ENCODE data around the gene LDAH. TPM values are rescaled to one million over a fixed set of nuclear protein-coding genes. Genes with fewer than 3 reads are reported as not detected.

The LDAH gene
- total RNA-seq, 1 experiment from 2014 or later: 17.2 TPM

DNA sequence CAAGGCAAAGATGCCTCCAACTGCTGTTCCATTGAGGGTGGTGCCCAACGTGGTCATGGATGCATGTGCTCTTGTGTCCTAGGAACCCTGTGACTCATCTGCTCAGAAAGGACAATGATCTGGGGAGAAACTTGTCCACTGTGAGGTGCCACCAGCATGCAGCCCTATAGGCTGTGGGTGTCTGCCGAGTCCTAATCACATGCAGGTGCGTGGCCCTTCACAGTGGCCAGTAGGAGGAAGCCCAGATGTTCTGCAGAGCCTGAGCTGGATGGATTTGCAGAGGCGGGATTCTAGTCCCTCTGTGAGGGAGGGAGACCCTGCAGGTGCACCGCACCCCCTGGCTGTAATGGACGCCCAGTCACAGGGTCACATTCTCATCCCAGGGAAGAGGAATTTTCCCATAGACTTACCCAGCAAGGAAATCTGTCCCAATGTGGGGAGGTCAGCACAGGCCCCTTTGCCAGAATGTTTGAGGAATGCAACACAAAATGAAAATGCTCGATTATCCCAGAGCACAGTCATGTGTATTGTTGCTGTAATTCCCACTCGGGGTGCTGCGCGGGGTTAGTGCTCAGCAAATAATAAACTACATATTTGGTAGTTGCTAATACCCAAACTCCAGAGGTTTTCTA lies 142.0 kb downstream of the LDAH start:
- no peaks in the 10 kb centered on the region for H3K36me3 ChIP-seq (ENCODE audit: control insufficient read depth, insufficient read depth, low read length)
- intact Hi-C loops (cut with micrococcal nuclease; ENCODE audit: unreplicated experiment) (no loop called here), in situ Hi-C loops (cut with HindIII; ENCODE audit: low pct_unique_long_range_greater_than_20kb, low sequenced_read_pairs) (no loop called here)
- no peak overlapping the region for H3K27ac ChIP-seq (ENCODE audit: low read length)
- no TSS peak for BruUV-seq (replicated peaks)
- H3K4me3 ChIP-seq (ENCODE audit: low read depth in 2 of 2, low read length in 2 of 2): no peak overlapping the region
- POLR2A ChIA-PET: no interaction called here
- H3K9me3 ChIP-seq (ENCODE audit: control insufficient read depth, insufficient read depth, low read depth, low read length): no peaks in the 10 kb centered on the region
- CTCF ChIA-PET: no interaction called here
- ATAC-seq: no peak
- TF ChIP-seq, protein P1, sequence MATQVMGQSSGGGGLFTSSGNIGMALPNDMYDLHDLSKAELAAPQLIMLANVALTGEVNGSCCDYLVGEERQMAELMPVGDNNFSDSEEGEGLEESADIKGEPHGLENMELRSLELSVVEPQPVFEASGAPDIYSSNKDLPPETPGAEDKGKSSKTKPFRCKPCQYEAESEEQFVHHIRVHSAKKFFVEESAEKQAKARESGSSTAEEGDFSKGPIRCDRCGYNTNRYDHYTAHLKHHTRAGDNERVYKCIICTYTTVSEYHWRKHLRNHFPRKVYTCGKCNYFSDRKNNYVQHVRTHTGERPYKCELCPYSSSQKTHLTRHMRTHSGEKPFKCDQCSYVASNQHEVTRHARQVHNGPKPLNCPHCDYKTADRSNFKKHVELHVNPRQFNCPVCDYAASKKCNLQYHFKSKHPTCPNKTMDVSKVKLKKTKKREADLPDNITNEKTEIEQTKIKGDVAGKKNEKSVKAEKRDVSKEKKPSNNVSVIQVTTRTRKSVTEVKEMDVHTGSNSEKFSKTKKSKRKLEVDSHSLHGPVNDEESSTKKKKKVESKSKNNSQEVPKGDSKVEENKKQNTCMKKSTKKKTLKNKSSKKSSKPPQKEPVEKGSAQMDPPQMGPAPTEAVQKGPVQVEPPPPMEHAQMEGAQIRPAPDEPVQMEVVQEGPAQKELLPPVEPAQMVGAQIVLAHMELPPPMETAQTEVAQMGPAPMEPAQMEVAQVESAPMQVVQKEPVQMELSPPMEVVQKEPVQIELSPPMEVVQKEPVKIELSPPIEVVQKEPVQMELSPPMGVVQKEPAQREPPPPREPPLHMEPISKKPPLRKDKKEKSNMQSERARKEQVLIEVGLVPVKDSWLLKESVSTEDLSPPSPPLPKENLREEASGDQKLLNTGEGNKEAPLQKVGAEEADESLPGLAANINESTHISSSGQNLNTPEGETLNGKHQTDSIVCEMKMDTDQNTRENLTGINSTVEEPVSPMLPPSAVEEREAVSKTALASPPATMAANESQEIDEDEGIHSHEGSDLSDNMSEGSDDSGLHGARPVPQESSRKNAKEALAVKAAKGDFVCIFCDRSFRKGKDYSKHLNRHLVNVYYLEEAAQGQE (IDR thresholded peaks at IDR 0.05; ENCODE audit: insufficient read depth in 1 of 2, low read depth in 2 of 2, low read length in 1 of 2): no peak
- TF ChIP-seq TCF7L2 (IDR thresholded peaks at IDR 0.05; ENCODE audit: low read depth, low read length): no peak
- TF ChIP-seq, protein P2, sequence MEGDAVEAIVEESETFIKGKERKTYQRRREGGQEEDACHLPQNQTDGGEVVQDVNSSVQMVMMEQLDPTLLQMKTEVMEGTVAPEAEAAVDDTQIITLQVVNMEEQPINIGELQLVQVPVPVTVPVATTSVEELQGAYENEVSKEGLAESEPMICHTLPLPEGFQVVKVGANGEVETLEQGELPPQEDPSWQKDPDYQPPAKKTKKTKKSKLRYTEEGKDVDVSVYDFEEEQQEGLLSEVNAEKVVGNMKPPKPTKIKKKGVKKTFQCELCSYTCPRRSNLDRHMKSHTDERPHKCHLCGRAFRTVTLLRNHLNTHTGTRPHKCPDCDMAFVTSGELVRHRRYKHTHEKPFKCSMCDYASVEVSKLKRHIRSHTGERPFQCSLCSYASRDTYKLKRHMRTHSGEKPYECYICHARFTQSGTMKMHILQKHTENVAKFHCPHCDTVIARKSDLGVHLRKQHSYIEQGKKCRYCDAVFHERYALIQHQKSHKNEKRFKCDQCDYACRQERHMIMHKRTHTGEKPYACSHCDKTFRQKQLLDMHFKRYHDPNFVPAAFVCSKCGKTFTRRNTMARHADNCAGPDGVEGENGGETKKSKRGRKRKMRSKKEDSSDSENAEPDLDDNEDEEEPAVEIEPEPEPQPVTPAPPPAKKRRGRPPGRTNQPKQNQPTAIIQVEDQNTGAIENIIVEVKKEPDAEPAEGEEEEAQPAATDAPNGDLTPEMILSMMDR (IDR thresholded peaks at IDR 0.05): no peak
- no peak for TF ChIP-seq POLR2AphosphoS5 (IDR thresholded peaks at IDR 0.05; ENCODE audit: low read depth, low read length)
- TF ChIP-seq SIN3A (IDR thresholded peaks at IDR 0.05; ENCODE audit: borderline replicate concordance, insufficient read depth, low read depth, low read length): no peak
- H3K27me3 ChIP-seq (ENCODE audit: control insufficient read depth, insufficient read depth, low read length): no peaks in the 10 kb centered on the region
- DNase-seq (ENCODE audit: low read depth, low spot score): no peak
- no peaks in the 10 kb centered on the region for H3K4me1 ChIP-seq (ENCODE audit: control insufficient read depth, insufficient read depth, low read length)

DNA sequence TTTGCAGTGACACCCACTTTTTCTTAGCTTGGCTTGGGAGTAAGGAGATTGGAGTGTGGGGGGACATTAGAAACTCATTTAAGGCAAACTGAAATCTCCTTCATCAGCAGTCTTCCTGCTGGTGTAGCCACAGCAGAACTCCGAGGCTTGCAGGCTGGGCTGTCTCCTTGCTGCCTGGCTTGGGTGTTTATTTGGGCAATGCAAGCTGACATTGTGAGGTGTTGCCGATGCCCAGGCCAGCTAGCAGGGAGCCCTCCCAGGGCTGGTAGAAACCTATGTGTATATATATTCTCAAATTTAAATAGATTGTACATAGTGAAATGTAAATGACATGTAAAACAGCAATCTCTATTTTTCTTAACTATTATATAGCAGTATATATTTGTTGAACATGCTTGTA lies 144.1 kb downstream of the LDAH start:
- Histone ChIP-seq H3K27ac (ENCODE audit: low read length) (no peak overlapping the region), H3K4me3 (ENCODE audit: low read depth in 2 of 2, low read length in 2 of 2) (no peak overlapping the region), H3K27me3 (ENCODE audit: control insufficient read depth, insufficient read depth, low read length) (no peaks in the 10 kb centered on the region), H3K36me3 (ENCODE audit: control insufficient read depth, insufficient read depth, low read length) (no peaks in the 10 kb centered on the region), H3K4me1 (ENCODE audit: control insufficient read depth, insufficient read depth, low read length) (no peaks in the 10 kb centered on the region), H3K9me3 (ENCODE audit: control insufficient read depth, insufficient read depth, low read depth, low read length) (no peaks in the 10 kb centered on the region)
- in situ Hi-C loops (cut with HindIII; ENCODE audit: low pct_unique_long_range_greater_than_20kb, low sequenced_read_pairs) (no loop called here), intact Hi-C loops (cut with micrococcal nuclease; ENCODE audit: unreplicated experiment) (no loop called here)
- POLR2A ChIA-PET: interaction anchor here (0.6 kb wide), 1 partner anchor 120 kb away, joined by 3 read pairs; no protein-coding TSS in a partner anchor
- no TSS peak for BruUV-seq (replicated peaks)
- CTCF ChIA-PET: interaction anchor here (0.5 kb wide), 1 partner anchor 21 kb away, joined by 3 read pairs; no protein-coding TSS in a partner anchor
- no peak for TF ChIP-seq TCF7L2 (IDR thresholded peaks at IDR 0.05; ENCODE audit: low read depth, low read length)
- no peak for TF ChIP-seq POLR2AphosphoS5 (IDR thresholded peaks at IDR 0.05; ENCODE audit: low read depth, low read length)
- no peak for TF ChIP-seq SIN3A (IDR thresholded peaks at IDR 0.05; ENCODE audit: borderline replicate concordance, insufficient read depth, low read depth, low read length)
- TF ChIP-seq, protein P2 (IDR thresholded peaks at IDR 0.05): no peak
- TF ChIP-seq, protein P1 (IDR thresholded peaks at IDR 0.05; ENCODE audit: insufficient read depth in 1 of 2, low read depth in 2 of 2, low read length in 1 of 2): no peak
- DNase-seq (ENCODE audit: low read depth, low spot score) (no peak), ATAC-seq (no peak)

Measured in Panc1 (cell line).